GM19025 (cell line): ENCODE results near the gene COA7.
"Not testable (repeated sequence)": the region's sequence is repeated elsewhere in the genome, so short reads cannot be mapped to it uniquely, and the experiment has no call there.

Experiments used
- ATAC-seq: cut with Tn5 transposase; IDR thresholded peaks from one replicate; pipeline ENCODE4 v1.9.1; 2021; ENCODE audit warnings: mild to moderate bottlenecking, low read depth, moderate library complexity; ENCODE audit not compliant: unreplicated experiment

The COA7 gene

GRCh38 chr1:52697795-52698674, at the start of gene COA7:
Gene COA7 (minus strand): TSS chr1:52698347. CDS start chr1:52698326, 21 bp downstream.
- ATAC-seq = peak; percentile 48

DNA sequence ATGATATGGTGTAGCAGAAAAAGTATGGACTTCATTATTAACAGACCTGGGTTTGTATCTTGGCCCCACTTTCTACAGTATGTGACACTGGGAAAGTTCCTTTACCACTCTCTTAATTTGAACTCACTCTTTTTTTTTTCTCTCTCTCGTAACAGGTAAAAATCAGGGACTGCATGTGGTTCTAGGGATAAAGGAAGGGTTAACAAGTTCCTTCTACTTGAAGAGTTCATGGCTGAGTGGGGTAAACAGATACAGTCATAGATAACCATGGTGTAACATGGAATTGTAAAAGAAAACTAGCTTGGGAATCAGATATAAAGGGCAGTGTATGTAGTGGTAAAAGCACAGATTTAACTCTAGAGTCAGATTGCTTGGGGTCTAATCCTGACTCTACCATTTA, 49.3 kb upstream of the COA7 start:
- ATAC-seq = no peak

GRCh38 chr1:52746189-52746588, 48.0 kb upstream of the COA7 start:
- ATAC-seq = no peak

- ATAC-seq = no peak
These were observed 43.1 kb upstream of the COA7 start for GRCh38 chr1:52741259-52741658.

DNA sequence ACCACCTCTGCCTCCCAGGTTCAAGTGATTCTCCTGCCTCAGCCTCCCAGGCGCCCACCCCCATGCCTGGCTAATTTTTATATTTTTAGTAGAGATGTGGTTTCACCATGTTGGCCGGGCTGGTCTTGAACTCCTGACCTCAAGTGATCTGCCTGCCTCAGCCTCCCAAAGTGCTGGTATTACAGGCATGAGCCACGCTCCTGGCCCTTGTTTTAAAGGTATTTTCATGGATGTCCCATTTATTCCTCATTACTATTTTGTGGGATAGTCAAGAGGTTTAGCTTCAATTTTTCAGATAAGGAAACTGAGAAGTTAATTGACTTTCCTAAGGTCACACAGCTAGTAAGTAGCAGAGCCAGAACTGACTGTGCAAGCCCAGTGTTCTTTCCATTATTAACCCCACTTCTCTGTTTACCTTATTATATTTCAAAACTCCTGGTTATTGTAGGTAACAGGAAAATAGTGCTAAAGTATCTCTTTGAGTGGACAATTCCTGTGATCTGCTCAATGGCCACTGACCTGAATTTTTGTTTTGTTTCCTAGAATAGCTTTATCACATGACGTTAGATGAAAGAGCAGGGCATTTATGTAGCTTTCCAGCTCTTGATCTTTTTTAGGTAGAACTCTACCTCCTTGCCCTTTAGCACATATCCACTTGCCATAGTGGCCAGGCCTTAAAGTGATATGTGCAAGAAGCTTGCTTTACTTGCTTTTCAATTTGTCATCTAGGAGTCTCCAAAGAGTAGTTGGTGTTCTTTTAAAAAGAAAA, 41.7 kb upstream of the COA7 start:
- no peak for ATAC-seq

DNA sequence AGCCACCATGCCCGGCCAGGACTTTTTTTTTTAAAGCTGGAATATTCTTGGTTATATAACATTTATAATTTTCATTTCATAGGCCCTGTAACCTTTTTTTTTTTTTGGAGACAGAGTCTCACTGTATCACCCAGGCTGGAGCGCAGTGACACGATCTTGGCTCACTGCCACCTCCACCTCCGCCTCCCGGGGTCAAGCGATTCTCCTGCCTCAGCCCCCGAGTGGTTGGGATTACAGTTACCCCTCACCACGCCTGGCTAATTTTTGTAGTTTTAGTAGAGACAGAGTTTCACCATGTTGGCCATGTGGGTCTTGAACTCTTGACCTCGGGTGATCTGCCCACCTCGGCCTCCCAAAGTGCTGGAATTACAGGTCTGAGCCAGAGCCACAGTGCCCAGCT, 40.7 kb upstream of the COA7 start:
- ATAC-seq = no peak

DNA sequence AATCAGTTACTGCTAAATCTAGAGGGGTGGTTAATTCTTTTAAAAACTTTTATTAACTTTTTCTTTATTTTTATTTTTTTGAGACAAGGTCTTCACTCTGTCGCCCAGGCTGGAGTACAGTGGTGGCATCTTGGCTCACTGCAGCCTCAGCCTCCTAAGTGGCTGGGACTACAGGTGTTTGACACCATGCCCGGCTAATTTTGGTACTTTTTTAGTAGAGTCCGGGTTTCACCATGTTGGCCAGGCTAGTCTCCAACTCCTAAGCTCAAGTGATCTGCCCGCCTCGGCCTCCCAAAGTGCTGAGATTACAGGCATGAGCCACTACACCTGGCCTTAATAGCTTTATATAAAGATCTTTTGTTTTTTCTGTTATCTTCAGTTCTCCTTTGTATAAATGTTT, 40.0 kb upstream of the COA7 start:
- no peak for ATAC-seq

GRCh38 chr1:52735371-52735770, 37.2 kb upstream of the COA7 start:
- not testable (repeated sequence) for ATAC-seq

- no peak for ATAC-seq
These were observed 35.2 kb upstream of the COA7 start for GRCh38 chr1:52733368-52733767.

DNA sequence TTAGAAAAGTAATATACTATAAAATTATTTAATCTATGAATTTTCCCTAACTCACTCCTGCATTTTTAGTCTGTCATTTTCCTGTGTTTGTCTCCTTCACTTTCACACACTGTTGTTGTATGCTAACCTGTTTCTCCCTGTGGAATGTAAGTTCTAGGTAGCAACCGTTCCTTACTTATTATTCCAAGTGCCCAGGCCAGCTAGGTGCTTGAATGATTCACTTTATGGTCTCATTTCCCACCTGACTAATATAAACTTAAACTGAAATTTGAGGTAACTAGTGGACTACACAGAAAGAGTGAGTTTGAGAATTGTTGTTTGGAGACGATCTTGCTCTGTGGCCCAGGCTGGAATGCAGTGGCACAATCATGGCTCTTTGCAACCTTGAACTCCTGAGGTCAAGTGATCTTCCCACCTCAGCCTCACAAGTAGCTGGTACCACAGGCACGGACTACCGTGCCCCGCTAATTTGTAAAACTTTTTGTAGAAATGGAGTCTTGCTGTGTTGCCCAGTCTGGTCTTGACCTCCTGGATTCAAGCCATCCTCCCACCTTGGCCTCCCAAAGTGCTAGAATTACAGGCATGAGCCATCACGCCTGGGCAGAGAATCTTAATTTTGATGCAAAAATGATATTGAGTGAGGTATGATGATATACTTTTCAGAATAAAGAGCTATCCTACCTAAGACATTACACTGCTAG, 30.0 kb upstream of the COA7 start:
- ATAC-seq = no peak

- ATAC-seq = no peak
These were observed 29.0 kb upstream of the COA7 start for GRCh38 chr1:52727114-52727586.

- peak; percentile 94 for ATAC-seq
These were observed 28.3 kb upstream of the COA7 start, which contains the start of gene ZYG11B for GRCh38 chr1:52726265-52727113. Gene ZYG11B (plus strand): TSS chr1:52726453. CDS start chr1:52726654, 201 bp downstream.

DNA sequence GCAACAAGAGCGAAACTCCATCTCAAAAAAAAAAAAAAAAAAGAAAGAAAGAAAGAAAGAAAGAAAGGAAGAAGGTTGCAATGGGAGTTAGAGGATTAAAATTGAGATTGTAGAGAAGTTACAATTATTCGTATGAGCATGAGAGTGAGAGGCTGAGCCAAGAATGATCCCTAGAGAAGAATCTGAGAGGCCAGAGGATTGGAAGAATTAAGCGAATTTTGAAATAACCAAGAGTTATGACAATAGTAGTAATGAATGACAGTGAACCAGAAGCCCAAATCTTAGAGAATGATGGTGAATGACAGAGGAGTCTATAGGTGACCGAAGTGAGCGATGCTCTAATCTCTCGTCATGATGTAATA, 27.7 kb upstream of the COA7 start:
- ATAC-seq = no peak

- ATAC-seq = no peak
These were observed 25.1 kb upstream of the COA7 start for GRCh38 chr1:52723260-52723659.

- ATAC-seq = not testable (repeated sequence)
These were observed 17.1 kb upstream of the COA7 start for GRCh38 chr1:52715296-52715695.

DNA sequence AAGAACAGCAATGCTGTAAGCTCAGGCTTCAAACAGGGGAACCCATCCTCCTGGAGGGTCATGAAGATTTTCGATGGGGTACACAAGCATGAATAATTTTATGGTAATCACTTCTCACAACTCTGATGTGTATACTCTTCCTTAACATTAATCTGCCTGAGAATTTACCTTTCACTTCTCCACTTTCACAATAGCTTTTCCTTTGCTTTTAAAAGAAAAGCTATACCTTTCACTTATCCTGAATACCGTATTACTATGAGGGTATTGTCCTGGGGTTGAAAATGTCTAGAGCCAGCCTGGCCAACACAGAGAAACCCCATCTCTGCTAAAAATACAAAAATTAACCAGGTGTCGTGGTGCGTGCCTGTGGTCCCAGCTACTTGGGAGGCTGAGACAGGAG, 15.4 kb upstream of the COA7 start:
- ATAC-seq = no peak

GRCh38 chr1:52709016-52709415, 10.9 kb upstream of the COA7 start:
- ATAC-seq = no peak

DNA sequence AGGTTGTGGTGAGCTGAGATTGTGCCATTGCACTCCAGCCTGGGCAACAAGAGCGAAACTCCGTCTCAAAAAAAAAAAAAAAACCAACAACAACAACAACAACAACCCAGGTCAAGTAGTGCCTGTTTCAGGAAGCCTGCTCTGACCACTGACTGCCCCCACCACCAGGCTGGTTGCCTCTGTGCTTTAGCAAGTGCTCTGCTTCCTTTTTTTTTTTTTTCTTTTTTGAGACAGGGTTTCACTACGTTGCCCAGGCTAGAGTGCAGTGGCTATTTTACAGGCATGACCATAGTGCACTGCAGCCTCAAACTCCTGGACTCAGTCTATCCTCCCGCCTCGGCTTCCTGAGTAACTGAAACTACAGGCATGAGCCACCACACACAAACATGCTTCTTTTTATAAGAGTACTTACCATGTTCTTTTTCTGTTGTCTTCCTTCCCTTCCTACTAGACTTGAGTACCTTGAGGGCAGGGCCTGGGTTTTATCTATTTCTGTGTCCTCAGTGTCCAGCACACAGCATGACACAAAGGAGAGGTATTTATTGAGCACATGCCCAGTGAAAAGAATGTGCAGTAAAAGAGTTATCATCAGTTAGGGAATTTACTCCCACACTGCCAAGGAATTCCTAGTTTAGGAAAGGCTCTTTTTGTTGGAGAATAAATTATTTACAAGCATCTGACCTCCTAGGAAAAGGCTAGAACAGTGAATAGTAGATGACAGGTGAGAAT, 9.9 kb upstream of the COA7 start:
- ATAC-seq = no peak
